ENCODE data around the gene ACTC1. TPM values are rescaled to one million over a fixed set of nuclear protein-coding genes. Genes with fewer than 3 reads are reported as not detected.

Gene ACTC1
- total and polyA plus RNA-seq, 2 experiments from 2014 or later: 26.2 to 35.9 TPM

- no peak for DNase-seq (ENCODE audit: low spot score)
- H3K79me2 ChIP-seq (replicated peaks; ENCODE audit: insufficient read depth): no peaks in the 10 kb centered on the region
- H3K4me1 ChIP-seq (ENCODE audit: insufficient read depth): no peaks in the 10 kb centered on the region
- no peak overlapping the region for H2AFZ ChIP-seq
- no peaks in the 10 kb centered on the region for H3K36me3 Mint-ChIP-seq (ENCODE audit: low read depth)
- no peak for ATAC-seq
- no peaks in the 10 kb centered on the region for H3K4me1 Mint-ChIP-seq
- no peak overlapping the region for H3K4me2 ChIP-seq
- peaks cover 13% of the 10 kb centered on the region for H3K9me2 ChIP-seq (ENCODE audit: insufficient read depth)
- no peak for TF ChIP-seq ZNF462 (CRISPR knock-in tag; IDR thresholded peaks at IDR 0.05)
- no peak for TF ChIP-seq ZNF331 (CRISPR knock-in tag; IDR thresholded peaks at IDR 0.05; ENCODE audit: low read depth)
- TF ChIP-seq NANOG (IDR thresholded peaks at IDR 0.05; ENCODE audit: borderline replicate concordance): no peak
- TF ChIP-seq ETS1 (IDR thresholded peaks at IDR 0.05): no peak
- peaks cover 11% of the 10 kb centered on the region for H3K9me3 Mint-ChIP-seq
- no peak overlapping the region for H3K27ac Mint-ChIP-seq
- no peaks in the 10 kb centered on the region for H4K20me1 ChIP-seq (replicated peaks; ENCODE audit: insufficient read depth)
- no peak overlapping the region for H3K27ac ChIP-seq (ENCODE audit: low read depth)
- no peaks in the 10 kb centered on the region for H3K36me3 ChIP-seq (ENCODE audit: insufficient read depth)
- H3K27me3 Mint-ChIP-seq (ENCODE audit: insufficient read depth, low read depth, poor library complexity): no peaks in the 10 kb centered on the region
- H3K4me3 ChIP-seq: no peak overlapping the region
- no peaks in the 10 kb centered on the region for H3F3A ChIP-seq (replicated peaks; ENCODE audit: low read depth)
- H3K27me3 ChIP-seq (ENCODE audit: insufficient read depth): no peaks in the 10 kb centered on the region
- H3K4me3 Mint-ChIP-seq: no peak overlapping the region
These were observed 12.4 kb downstream of the ACTC1 start for GRCh38 chr15:34782901-34783300.

GRCh38 chr15:34780725-34781124 lies 14.6 kb downstream of the ACTC1 start:
- Histone ChIP-seq H3K4me1 (ENCODE audit: insufficient read depth) (no peaks in the 10 kb centered on the region), H3K4me2 (no peak overlapping the region), H4K20me1 (replicated peaks; ENCODE audit: insufficient read depth) (no peaks in the 10 kb centered on the region), H3K4me3 (no peak overlapping the region), H3K27ac (ENCODE audit: low read depth) (no peak overlapping the region), H3K9me2 (ENCODE audit: insufficient read depth) (peaks cover 8% of the 10 kb centered on the region), H3K36me3 (ENCODE audit: insufficient read depth) (no peaks in the 10 kb centered on the region), H2AFZ (no peak overlapping the region), H3F3A (replicated peaks; ENCODE audit: low read depth) (no peaks in the 10 kb centered on the region), H3K79me2 (replicated peaks; ENCODE audit: insufficient read depth) (no peaks in the 10 kb centered on the region), H3K27me3 (ENCODE audit: insufficient read depth) (no peaks in the 10 kb centered on the region)
- DNase-seq (ENCODE audit: low spot score): no peak
- H3K36me3 Mint-ChIP-seq (ENCODE audit: low read depth): no peaks in the 10 kb centered on the region
- ATAC-seq: no peak
- H3K4me1 Mint-ChIP-seq: no peaks in the 10 kb centered on the region
- no peaks in the 10 kb centered on the region for H3K27me3 Mint-ChIP-seq (ENCODE audit: insufficient read depth, low read depth, poor library complexity)
- peaks cover 11% of the 10 kb centered on the region for H3K9me3 Mint-ChIP-seq
- no peak overlapping the region for H3K27ac Mint-ChIP-seq
- no peak overlapping the region for H3K4me3 Mint-ChIP-seq
- TF ChIP-seq ZNF114 (CRISPR knock-in tag; IDR thresholded peaks at IDR 0.05): no peak
- no peak for TF ChIP-seq JUNB (IDR thresholded peaks at IDR 0.05; ENCODE audit: unreplicated experiment)
- TF ChIP-seq NANOG (IDR thresholded peaks at IDR 0.05; ENCODE audit: borderline replicate concordance): no peak
- no peak for TF ChIP-seq CTCF (conservative IDR thresholded peaks at IDR 0.05; ENCODE audit: low read depth in 2 of 2)
- no peak for TF ChIP-seq REST (IDR thresholded peaks at IDR 0.05; ENCODE audit: unreplicated experiment)
- TF ChIP-seq EZH2 (IDR thresholded peaks at IDR 0.05; ENCODE audit: low read depth, unreplicated experiment): no peak
- TF ChIP-seq POLR2AphosphoS5 (IDR thresholded peaks at IDR 0.05; ENCODE audit: low read depth): no peak
